ENCODE results near the gene FAF1.

GRCh38 chr1:50970509-50970887 is 10.4 kb upstream of the FAF1 start:
- TF ChIP-seq EZH2phosphoT487 (IDR thresholded peaks at IDR 0.05; ENCODE audit: borderline replicate concordance, low read depth, low read length) (no peak), CTCF (conservative IDR thresholded peaks at IDR 0.05; ENCODE audit: low read length) (no peak)

Data from OCI-LY7 (cell line).